GM19372 (cell line): ENCODE results near the gene THEMIS.
"Not testable (repeated sequence)": the region's sequence is repeated elsewhere in the genome, so short reads cannot be mapped to it uniquely, and the experiment has no call there.

Experiments
- ATAC-seq: cut with Tn5 transposase; IDR thresholded peaks from one replicate; pipeline ENCODE4 v1.9.1; 2021; ENCODE audit warnings: mild to moderate bottlenecking, low read depth, moderate library complexity; ENCODE audit not compliant: unreplicated experiment

The THEMIS gene

GRCh38 chr6:127813699-127814027 lies 87.2 kb downstream of the THEMIS start:
- ATAC-seq: no peak

GRCh38 chr6:127812985-127813698 lies 87.7 kb downstream of the THEMIS start:
- ATAC-seq: no peak

- ATAC-seq: no peak
Observed at GRCh38 chr6:127811900-127812570, 88.8 kb downstream of the THEMIS start.

GRCh38 chr6:127807806-127808517 lies 92.9 kb downstream of the THEMIS start:
- no peak for ATAC-seq

- ATAC-seq: no peak
Observed at GRCh38 chr6:127796713-127797112, 104.1 kb downstream of the THEMIS start.

GRCh38 chr6:127794405-127794804 lies 106.5 kb downstream of the THEMIS start:
- no peak for ATAC-seq

- ATAC-seq: no peak
Observed at GRCh38 chr6:127793396-127793795, 107.5 kb downstream of the THEMIS start.

- ATAC-seq: no peak
Observed at GRCh38 chr6:127792616-127793015, 108.2 kb downstream of the THEMIS start.

- no peak for ATAC-seq
Observed at GRCh38 chr6:127791779-127792528, 108.9 kb downstream of the THEMIS start.

- ATAC-seq: no peak
Observed at GRCh38 chr6:127790571-127790970, 110.3 kb downstream of the THEMIS start.

- ATAC-seq: no peak
Observed at GRCh38 chr6:127786109-127786508, 114.7 kb downstream of the THEMIS start.

GRCh38 chr6:127784468-127784867 lies 116.4 kb downstream of the THEMIS start:
- ATAC-seq: no peak

- not testable (repeated sequence) for ATAC-seq
Observed at GRCh38 chr6:127781636-127782272, 119.1 kb downstream of the THEMIS start.

- ATAC-seq: no peak
Observed at GRCh38 chr6:127776320-127776719, 124.5 kb downstream of the THEMIS start.

GRCh38 chr6:127775371-127775770 lies 125.5 kb downstream of the THEMIS start:
- ATAC-seq: no peak

- ATAC-seq: no peak
Observed at GRCh38 chr6:127768745-127769144, 132.1 kb downstream of the THEMIS start.

GRCh38 chr6:127768223-127768622 lies 132.6 kb downstream of the THEMIS start:
- no peak for ATAC-seq

GRCh38 chr6:127765949-127766348 lies 134.9 kb downstream of the THEMIS start:
- no peak for ATAC-seq

- no peak for ATAC-seq
Observed at GRCh38 chr6:127762284-127762683, 138.6 kb downstream of the THEMIS start.

- no peak for ATAC-seq
Observed at GRCh38 chr6:127761084-127761483, 139.8 kb downstream of the THEMIS start.
